ENCODE results near the gene BCKDHA.
"Not testable (repeated sequence)": the region's sequence is repeated elsewhere in the genome, so short reads cannot be mapped to it uniquely, and the experiment has no call there.

BCKDHA gene

GRCh38 chr19:41367848-41368301 is 29.7 kb upstream of the BCKDHA start:
- no peaks in the 10 kb centered on the region for H3K9me3 ChIP-seq (ENCODE audit: control insufficient read depth, insufficient read depth, low read length)
- no peak overlapping the region for H3K27ac ChIP-seq (ENCODE audit: low read length)
- DNase-seq (ENCODE audit: low read depth, low spot score): no peak
- no peaks in the 10 kb centered on the region for H3K27me3 ChIP-seq (ENCODE audit: control insufficient read depth, insufficient read depth, low read length)
- no peaks in the 10 kb centered on the region for H3K36me3 ChIP-seq (ENCODE audit: control insufficient read depth, insufficient read depth, low read length)
- H3K4me1 ChIP-seq (ENCODE audit: control insufficient read depth, insufficient read depth, low read length): no peaks in the 10 kb centered on the region
- no peak overlapping the region for H3K4me3 ChIP-seq (ENCODE audit: low read length)
- WGBS (ENCODE audit: insufficient coverage, insufficient read length): no CpG with 5 or more reads among the region's 6 CpGs

- no CpG with 5 or more reads among the region's 2 CpGs for WGBS (ENCODE audit: insufficient coverage, insufficient read length)
- H3K4me1 ChIP-seq (ENCODE audit: control insufficient read depth, insufficient read depth, low read length): no peaks in the 10 kb centered on the region
- no peaks in the 10 kb centered on the region for H3K9me3 ChIP-seq (ENCODE audit: control insufficient read depth, insufficient read depth, low read length)
- no peak for DNase-seq (ENCODE audit: low read depth, low spot score)
- no peaks in the 10 kb centered on the region for H3K27me3 ChIP-seq (ENCODE audit: control insufficient read depth, insufficient read depth, low read length)
- no peak overlapping the region for H3K4me3 ChIP-seq (ENCODE audit: low read length)
- H3K36me3 ChIP-seq (ENCODE audit: control insufficient read depth, insufficient read depth, low read length): no peaks in the 10 kb centered on the region
- H3K27ac ChIP-seq (ENCODE audit: low read length): no peak overlapping the region
Measured at GRCh38 chr19:41369769-41370168, 27.8 kb upstream of the BCKDHA start.

DNA sequence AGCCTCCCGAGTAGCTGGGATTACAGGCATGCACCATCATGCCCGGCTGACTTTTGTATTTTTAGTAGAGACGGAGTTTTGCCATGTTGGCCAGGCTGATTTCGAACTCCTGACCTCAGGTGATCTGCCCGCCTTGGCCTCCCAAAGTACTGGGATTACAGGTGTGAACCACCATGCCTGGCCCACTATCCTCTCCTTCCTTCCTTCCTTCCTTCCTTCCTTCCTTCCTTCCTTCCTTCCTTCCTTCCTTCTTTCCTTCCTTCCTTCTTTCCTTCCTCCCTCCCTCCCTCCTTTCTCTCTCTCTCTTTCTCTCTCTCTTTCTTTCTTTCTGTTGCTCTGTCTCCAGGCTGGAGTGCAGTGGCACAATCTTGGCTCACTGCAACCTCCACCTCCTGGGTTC is 26.5 kb upstream of the BCKDHA start:
- not testable (repeated sequence) for H3K36me3 ChIP-seq (ENCODE audit: control insufficient read depth, insufficient read depth, low read length); H3K27me3 ChIP-seq (ENCODE audit: control insufficient read depth, insufficient read depth, low read length); DNase-seq (ENCODE audit: low read depth, low spot score); H3K9me3 ChIP-seq (ENCODE audit: control insufficient read depth, insufficient read depth, low read length); H3K4me3 ChIP-seq (ENCODE audit: low read length); H3K27ac ChIP-seq (ENCODE audit: low read length); H3K4me1 ChIP-seq (ENCODE audit: control insufficient read depth, insufficient read depth, low read length)
- WGBS (ENCODE audit: insufficient coverage, insufficient read length): no CpG with 5 or more reads among the region's 5 CpGs

DNA sequence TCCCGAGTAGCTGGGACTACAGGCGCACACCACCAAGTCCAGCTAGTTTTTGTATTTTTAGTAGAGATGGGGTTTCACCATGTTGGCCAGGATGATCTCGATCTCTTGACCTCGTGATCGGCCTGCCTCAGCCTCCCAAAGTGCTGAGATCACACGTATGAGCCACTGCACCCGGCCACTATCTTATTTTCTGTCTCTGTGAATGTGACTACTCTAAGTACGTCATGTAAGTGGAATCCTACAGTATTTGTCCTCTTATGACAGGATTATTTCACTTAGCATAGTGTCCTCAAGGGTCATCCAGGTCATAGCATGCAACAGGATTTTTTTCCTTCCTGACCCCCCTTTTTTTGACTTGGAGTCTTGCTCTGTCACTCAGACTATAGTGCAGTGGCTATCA is 26.1 kb upstream of the BCKDHA start:
- DNase-seq (ENCODE audit: low read depth, low spot score): no peak
- no peaks in the 10 kb centered on the region for H3K4me1 ChIP-seq (ENCODE audit: control insufficient read depth, insufficient read depth, low read length)
- no CpG with 5 or more reads among the region's 8 CpGs for WGBS (ENCODE audit: insufficient coverage, insufficient read length)

DNA sequence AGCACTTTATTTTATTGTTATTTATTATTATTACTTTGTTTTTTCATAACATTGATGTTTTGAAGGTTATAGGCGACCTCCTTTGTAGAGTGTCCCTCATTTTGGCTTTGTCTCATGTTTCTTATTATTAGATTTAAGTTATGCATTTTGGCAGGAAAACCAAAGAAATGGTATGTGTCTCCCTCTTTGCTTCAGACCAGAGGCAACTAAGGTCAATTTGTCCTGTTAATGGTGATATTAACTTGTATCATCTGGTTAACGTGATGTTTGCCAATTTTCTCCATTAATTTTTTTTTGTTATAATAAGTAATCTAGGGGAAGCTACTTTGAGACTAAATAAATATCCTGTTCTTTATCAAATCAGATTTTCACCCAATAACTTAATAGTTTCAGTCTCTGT is 25.1 kb upstream of the BCKDHA start:
- no peak overlapping the region for H3K4me3 ChIP-seq (ENCODE audit: low read length)
- DNase-seq (ENCODE audit: low read depth, low spot score): no peak
- no peaks in the 10 kb centered on the region for H3K9me3 ChIP-seq (ENCODE audit: control insufficient read depth, insufficient read depth, low read length)
- H3K27ac ChIP-seq (ENCODE audit: low read length): no peak overlapping the region
- H3K27me3 ChIP-seq (ENCODE audit: control insufficient read depth, insufficient read depth, low read length): no peaks in the 10 kb centered on the region
- no CpG with 5 or more reads among the region's 2 CpGs for WGBS (ENCODE audit: insufficient coverage, insufficient read length)
- no peaks in the 10 kb centered on the region for H3K4me1 ChIP-seq (ENCODE audit: control insufficient read depth, insufficient read depth, low read length)
- H3K36me3 ChIP-seq (ENCODE audit: control insufficient read depth, insufficient read depth, low read length): no peaks in the 10 kb centered on the region

More for the DNA sequence above, 26.1 kb upstream of the BCKDHA start:
- Histone ChIP-seq H3K9me3 (ENCODE audit: control insufficient read depth, insufficient read depth, low read length) (no peaks in the 10 kb centered on the region), H3K27ac (ENCODE audit: low read length) (no peak overlapping the region), H3K27me3 (ENCODE audit: control insufficient read depth, insufficient read depth, low read length) (no peaks in the 10 kb centered on the region), H3K4me3 (ENCODE audit: low read length) (no peak overlapping the region), H3K36me3 (ENCODE audit: control insufficient read depth, insufficient read depth, low read length) (no peaks in the 10 kb centered on the region)

- DNase-seq (ENCODE audit: low read depth, low spot score): no peak
- WGBS (ENCODE audit: insufficient coverage, insufficient read length): no CpG with 5 or more reads among the region's 12 CpGs
Measured at GRCh38 chr19:41373993-41374392, 23.6 kb upstream of the BCKDHA start.

DNA sequence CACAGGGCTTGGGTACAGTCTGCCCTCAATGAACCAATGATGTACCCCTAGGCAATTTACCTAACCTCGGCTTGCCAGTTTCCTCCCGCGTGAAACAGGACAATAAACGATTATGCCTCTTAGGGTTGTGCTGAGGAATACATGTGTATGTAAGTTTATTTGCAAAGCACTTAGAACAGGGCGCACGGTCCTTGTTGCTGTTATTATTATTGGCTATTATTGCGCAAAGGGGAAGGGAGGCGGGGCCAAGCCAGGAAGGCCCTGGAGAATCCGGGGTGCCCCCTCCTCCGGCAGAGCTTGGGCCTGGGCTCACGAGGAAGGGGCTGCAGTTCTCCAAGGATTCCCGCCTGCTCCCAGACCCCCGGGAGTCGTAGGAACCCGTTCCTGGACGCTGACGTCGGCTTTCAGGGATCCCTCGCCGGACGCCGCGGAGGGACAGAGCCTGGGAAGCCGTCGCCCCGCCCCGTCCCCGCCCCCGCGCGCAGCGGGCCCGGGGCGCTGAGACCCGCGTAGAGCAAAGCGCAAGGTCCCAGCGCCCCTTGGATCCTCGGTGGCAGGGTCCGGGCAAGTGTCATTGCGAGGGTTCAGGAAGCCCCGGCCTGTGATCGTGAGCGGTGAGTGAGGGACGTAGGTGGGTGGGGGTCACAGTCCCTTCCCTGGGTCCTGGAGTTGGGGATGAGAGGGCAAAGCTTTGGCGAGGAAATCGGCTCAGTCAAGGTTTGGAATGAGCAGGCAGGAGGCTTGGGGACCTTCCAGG is 21.2 kb upstream of the BCKDHA start, which contains the start of gene TMEM91:
TMEM91 (plus strand) TSS at position 293 of the 757 bp plus-strand sequence. CDS start 1,777 bp downstream, outside the sequence.
- Histone ChIP-seq H3K27me3 (ENCODE audit: control insufficient read depth, insufficient read depth, low read length) (no peaks in the 10 kb centered on the region), H3K36me3 (ENCODE audit: control insufficient read depth, insufficient read depth, low read length) (no peaks in the 10 kb centered on the region), H3K4me3 (ENCODE audit: low read length) (peak within 1 kb of the TSS; percentile 50; the same call in 1 of the 2 replicates), H3K4me1 (ENCODE audit: control insufficient read depth, insufficient read depth, low read length) (no peaks in the 10 kb centered on the region), H3K9me3 (ENCODE audit: control insufficient read depth, insufficient read depth, low read length) (no peaks in the 10 kb centered on the region), H3K27ac (ENCODE audit: low read length) (no peak within 1 kb of the TSS)
- no CpG with 5 or more reads among the region's 47 CpGs for WGBS (ENCODE audit: insufficient coverage, insufficient read length)
- DNase-seq (ENCODE audit: low read depth, low spot score): no peak

More at GRCh38 chr19:41373993-41374392, 23.6 kb upstream of the BCKDHA start:
- Histone ChIP-seq H3K4me3 (ENCODE audit: low read length) (no peak overlapping the region), H3K27me3 (ENCODE audit: control insufficient read depth, insufficient read depth, low read length) (no peaks in the 10 kb centered on the region), H3K27ac (ENCODE audit: low read length) (no peak overlapping the region), H3K9me3 (ENCODE audit: control insufficient read depth, insufficient read depth, low read length) (no peaks in the 10 kb centered on the region), H3K4me1 (ENCODE audit: control insufficient read depth, insufficient read depth, low read length) (no peaks in the 10 kb centered on the region), H3K36me3 (ENCODE audit: control insufficient read depth, insufficient read depth, low read length) (no peaks in the 10 kb centered on the region)

DNA sequence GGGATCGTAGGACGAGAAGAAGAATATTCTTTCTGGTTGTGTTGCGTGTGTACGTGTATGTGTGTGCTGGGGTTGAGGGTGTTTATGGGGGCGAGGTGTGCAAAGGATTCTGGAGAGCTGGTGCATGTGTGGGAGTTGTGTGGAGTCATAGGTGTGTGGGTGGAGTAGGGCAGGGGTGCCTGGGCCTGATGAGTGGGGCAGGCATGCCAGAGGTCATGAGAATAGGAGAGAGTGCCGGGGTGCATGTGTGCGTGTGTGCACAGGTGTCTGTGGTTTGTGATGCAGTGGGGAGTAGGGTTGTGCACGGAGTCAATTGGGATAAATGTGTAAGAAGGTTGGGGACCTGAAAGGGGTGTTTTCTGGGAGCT is 20.6 kb upstream of the BCKDHA start:
- H3K27me3 ChIP-seq (ENCODE audit: control insufficient read depth, insufficient read depth, low read length): no peaks in the 10 kb centered on the region
- no peaks in the 10 kb centered on the region for H3K4me1 ChIP-seq (ENCODE audit: control insufficient read depth, insufficient read depth, low read length)
- no peak overlapping the region for H3K27ac ChIP-seq (ENCODE audit: low read length)
- H3K4me3 ChIP-seq (ENCODE audit: low read length): peak overlapping the region; percentile 50; the same call in 1 of the 2 replicates
- no peaks in the 10 kb centered on the region for H3K36me3 ChIP-seq (ENCODE audit: control insufficient read depth, insufficient read depth, low read length)
- H3K9me3 ChIP-seq (ENCODE audit: control insufficient read depth, insufficient read depth, low read length): no peaks in the 10 kb centered on the region
- WGBS (ENCODE audit: insufficient coverage, insufficient read length): 100% methylated on average over 1 of the region's 8 CpGs
- no peak for DNase-seq (ENCODE audit: low read depth, low spot score)

- DNase-seq (ENCODE audit: low read depth, low spot score): no peak
- WGBS (ENCODE audit: insufficient coverage, insufficient read length): no CpG with 5 or more reads among the region's 9 CpGs
- Histone ChIP-seq H3K4me1 (ENCODE audit: control insufficient read depth, insufficient read depth, low read length) (no peaks in the 10 kb centered on the region), H3K4me3 (ENCODE audit: low read length) (no peak overlapping the region), H3K27me3 (ENCODE audit: control insufficient read depth, insufficient read depth, low read length) (no peaks in the 10 kb centered on the region), H3K9me3 (ENCODE audit: control insufficient read depth, insufficient read depth, low read length) (no peaks in the 10 kb centered on the region), H3K36me3 (ENCODE audit: control insufficient read depth, insufficient read depth, low read length) (no peaks in the 10 kb centered on the region), H3K27ac (ENCODE audit: low read length) (no peak overlapping the region)
Measured at GRCh38 chr19:41377977-41378709, 19.5 kb upstream of the BCKDHA start.

DNA sequence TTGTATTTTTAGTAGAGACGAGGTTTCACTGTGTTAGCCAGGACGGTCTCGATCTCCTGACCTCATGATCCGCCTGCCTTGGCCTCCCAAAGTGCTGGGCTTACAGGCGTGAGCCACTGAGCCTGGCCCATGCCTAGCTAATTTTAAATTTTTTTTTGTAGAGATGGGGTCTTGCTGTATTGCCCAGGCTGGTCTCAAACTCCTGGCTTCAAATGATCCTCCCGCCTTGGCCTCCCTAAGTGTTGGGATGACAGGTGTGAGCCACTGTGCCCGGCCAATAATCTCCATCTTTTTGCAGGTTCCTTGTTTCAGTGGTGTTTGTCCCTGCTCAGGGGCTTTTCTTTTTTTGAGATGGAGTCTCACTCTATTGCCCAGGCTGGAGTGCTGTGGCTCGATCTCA is 16.1 kb upstream of the BCKDHA start:
- not testable (repeated sequence) for H3K27me3 ChIP-seq (ENCODE audit: control insufficient read depth, insufficient read depth, low read length); H3K4me3 ChIP-seq (ENCODE audit: low read length); H3K4me1 ChIP-seq (ENCODE audit: control insufficient read depth, insufficient read depth, low read length); H3K27ac ChIP-seq (ENCODE audit: low read length); H3K36me3 ChIP-seq (ENCODE audit: control insufficient read depth, insufficient read depth, low read length); H3K9me3 ChIP-seq (ENCODE audit: control insufficient read depth, insufficient read depth, low read length); DNase-seq (ENCODE audit: low read depth, low spot score)
- WGBS (ENCODE audit: insufficient coverage, insufficient read length): no CpG with 5 or more reads among the region's 8 CpGs
